Loucy (cell line): ENCODE data around the gene ALKBH1.
"Not testable (repeated sequence)": the region's sequence is repeated elsewhere in the genome, so short reads cannot be mapped to it uniquely, and the experiment has no call there.

Experiments used
- H2AFZ ChIP-seq: fragments of 200-600 bp; sonication (generic); 2 replicates; pipeline ENCODE4 v1.6.0; 2016; ENCODE audit warnings: antibody characterized with exemption, mild to moderate bottlenecking, low read length, moderate library complexity
- H3F3A ChIP-seq: fragments of 200-600 bp; 2 replicates; pipeline ENCODE4 v1.6.0; 2016; ENCODE audit warnings: antibody characterized with exemption, low read depth, mild to moderate bottlenecking
- H3K27me3 ChIP-seq: fragments of 200-600 bp; sonication (generic); 2 replicates; pipeline ENCODE4 v1.6.1; 2014; ENCODE audit warnings: low read length, mild to moderate bottlenecking; ENCODE audit not compliant: insufficient read depth, poor library complexity, severe bottlenecking
- H3K36me3 ChIP-seq: fragments of 200-600 bp; sonication (generic); 2 replicates; pipeline ENCODE4 v1.6.1; 2016; ENCODE audit warnings: low read length; ENCODE audit not compliant: insufficient read depth
- H3K4me1 ChIP-seq: fragments of 200-600 bp; sonication (generic); 2 replicates; pipeline ENCODE4 v1.5.1; 2014; ENCODE audit warnings: low read length, mild to moderate bottlenecking; ENCODE audit not compliant: insufficient read depth, poor library complexity, severe bottlenecking
- H3K4me2 ChIP-seq: fragments of 200-600 bp; sonication (generic); 2 replicates; pipeline ENCODE4 v1.6.0; 2014; ENCODE audit warnings: antibody characterized with exemption, low read length, low read depth, mild to moderate bottlenecking; ENCODE audit not compliant: poor library complexity, severe bottlenecking
- H3K4me3 ChIP-seq: fragments of 200-600 bp; sonication (generic); 2 replicates; pipeline ENCODE4 v1.5.1; 2014; ENCODE audit warnings: low read length, mild to moderate bottlenecking, mixed read lengths; ENCODE audit not compliant: poor library complexity, severe bottlenecking
- H3K79me2 ChIP-seq: fragments of 200-600 bp; sonication (generic); 2 replicates; pipeline ENCODE4 v1.6.1; 2014; ENCODE audit warnings: low read length; ENCODE audit not compliant: insufficient read depth
- H3K9ac ChIP-seq: fragments of 200-600 bp; sonication (generic); 2 replicates; pipeline ENCODE4 v1.6.0; 2014; ENCODE audit warnings: mild to moderate bottlenecking, low read depth, low read length, moderate library complexity; ENCODE audit not compliant: poor library complexity, severe bottlenecking
- H3K9me2 ChIP-seq: fragments of 200-600 bp; sonication (generic); replicated peaks from 2 replicates; pipeline ENCODE4 v1.6.1; 2016; ENCODE audit warnings: low read depth, low read length, mixed read lengths
- H3K9me3 ChIP-seq: fragments of 200-600 bp; sonication (generic); 2 replicates; pipeline ENCODE4 v1.6.1; 2014; ENCODE audit warnings: mild to moderate bottlenecking, antibody characterized with exemption, low read length, low read depth; ENCODE audit not compliant: insufficient read depth
- H4K20me1 ChIP-seq: fragments of 200-600 bp; sonication (generic); 2 replicates; pipeline ENCODE4 v1.6.0; 2014; ENCODE audit warnings: antibody characterized with exemption, low read length, mild to moderate bottlenecking; ENCODE audit not compliant: insufficient read depth, poor library complexity, severe bottlenecking
- EZH2phosphoT487 ChIP-seq: fragments of 200-600 bp; IDR thresholded peaks from 2 replicates; pipeline ENCODE4 v1.6.1; 2018; ENCODE audit warnings: antibody characterized with exemption, mild to moderate bottlenecking, moderate library complexity, borderline replicate concordance
- TF ChIP-seq, protein P1 (sequence below): fragments of 200-600 bp; sonication (generic); conservative IDR thresholded peaks from 2 replicates; pipeline ENCODE4 v1.5.1; 2014; ENCODE audit warnings: mild to moderate bottlenecking, antibody characterized with exemption, low read length

ALKBH1 gene

DNA sequence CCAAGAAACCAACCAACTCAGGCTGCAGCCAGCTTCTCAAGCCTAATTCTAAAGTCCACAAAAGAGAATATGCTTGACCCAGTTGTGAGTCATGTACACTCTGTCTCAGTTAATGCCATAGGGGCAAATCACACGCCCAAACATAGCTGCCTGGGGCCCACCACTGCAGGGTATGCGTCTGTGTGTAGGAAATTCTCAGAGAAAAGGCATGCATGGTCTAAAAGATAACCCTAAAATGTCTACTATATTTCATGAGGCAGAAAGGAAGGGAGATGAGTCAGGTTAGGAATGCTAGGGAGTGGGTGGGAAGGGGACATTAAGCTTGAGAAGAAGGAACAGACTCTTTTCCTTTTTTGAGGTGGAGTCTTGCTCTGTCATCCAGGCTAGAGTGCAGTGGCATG is 69.1 kb downstream of the ALKBH1 start:
- no peak overlapping the region for H3K9ac ChIP-seq
- no peaks in the 10 kb centered on the region for H3F3A ChIP-seq
- no peaks in the 10 kb centered on the region for H3K79me2 ChIP-seq
- no peak overlapping the region for H3K4me2 ChIP-seq
- H3K9me3 ChIP-seq: 0 out of 2 replicates have a peak, but pooled peaks cover 2% of the 10 kb centered on the region
- TF ChIP-seq, protein P1, sequence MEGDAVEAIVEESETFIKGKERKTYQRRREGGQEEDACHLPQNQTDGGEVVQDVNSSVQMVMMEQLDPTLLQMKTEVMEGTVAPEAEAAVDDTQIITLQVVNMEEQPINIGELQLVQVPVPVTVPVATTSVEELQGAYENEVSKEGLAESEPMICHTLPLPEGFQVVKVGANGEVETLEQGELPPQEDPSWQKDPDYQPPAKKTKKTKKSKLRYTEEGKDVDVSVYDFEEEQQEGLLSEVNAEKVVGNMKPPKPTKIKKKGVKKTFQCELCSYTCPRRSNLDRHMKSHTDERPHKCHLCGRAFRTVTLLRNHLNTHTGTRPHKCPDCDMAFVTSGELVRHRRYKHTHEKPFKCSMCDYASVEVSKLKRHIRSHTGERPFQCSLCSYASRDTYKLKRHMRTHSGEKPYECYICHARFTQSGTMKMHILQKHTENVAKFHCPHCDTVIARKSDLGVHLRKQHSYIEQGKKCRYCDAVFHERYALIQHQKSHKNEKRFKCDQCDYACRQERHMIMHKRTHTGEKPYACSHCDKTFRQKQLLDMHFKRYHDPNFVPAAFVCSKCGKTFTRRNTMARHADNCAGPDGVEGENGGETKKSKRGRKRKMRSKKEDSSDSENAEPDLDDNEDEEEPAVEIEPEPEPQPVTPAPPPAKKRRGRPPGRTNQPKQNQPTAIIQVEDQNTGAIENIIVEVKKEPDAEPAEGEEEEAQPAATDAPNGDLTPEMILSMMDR: no peak
- no peak for TF ChIP-seq EZH2phosphoT487
- H4K20me1 ChIP-seq: no peaks in the 10 kb centered on the region
- no peaks in the 10 kb centered on the region for H3K36me3 ChIP-seq
- no peaks in the 10 kb centered on the region for H3K9me2 ChIP-seq
- peaks cover 3% of the 10 kb centered on the region for H3K27me3 ChIP-seq
- H3K4me1 ChIP-seq: no peaks in the 10 kb centered on the region
- no peak overlapping the region for H3K4me3 ChIP-seq
- no peak overlapping the region for H2AFZ ChIP-seq

DNA sequence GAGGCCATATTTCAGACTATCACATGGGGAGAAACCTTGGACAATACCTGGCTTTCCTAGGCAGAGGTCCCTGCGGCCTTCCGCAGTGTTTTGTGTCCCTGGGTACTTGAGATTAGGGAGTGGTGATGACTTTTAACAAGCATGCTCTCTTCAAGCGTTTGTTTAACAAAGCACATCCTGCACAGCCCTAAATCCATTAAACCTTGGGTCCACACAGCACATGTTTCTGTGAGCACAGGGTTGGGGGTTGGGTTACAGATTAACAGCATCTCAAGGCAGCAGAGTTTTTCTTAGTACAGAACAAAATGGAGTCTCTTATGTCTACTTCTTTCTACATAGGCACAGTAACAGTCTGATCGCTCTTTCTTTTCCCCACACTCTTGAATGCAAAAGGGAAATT is 72.0 kb downstream of the ALKBH1 start:
- H3K9me3 ChIP-seq, H3K4me2 ChIP-seq, H3K4me3 ChIP-seq, H3K4me1 ChIP-seq, H3K79me2 ChIP-seq, H3K9me2 ChIP-seq, H3K9ac ChIP-seq, H2AFZ ChIP-seq, H3F3A ChIP-seq, H3K27me3 ChIP-seq, H4K20me1 ChIP-seq, H3K36me3 ChIP-seq: not testable (repeated sequence)

DNA sequence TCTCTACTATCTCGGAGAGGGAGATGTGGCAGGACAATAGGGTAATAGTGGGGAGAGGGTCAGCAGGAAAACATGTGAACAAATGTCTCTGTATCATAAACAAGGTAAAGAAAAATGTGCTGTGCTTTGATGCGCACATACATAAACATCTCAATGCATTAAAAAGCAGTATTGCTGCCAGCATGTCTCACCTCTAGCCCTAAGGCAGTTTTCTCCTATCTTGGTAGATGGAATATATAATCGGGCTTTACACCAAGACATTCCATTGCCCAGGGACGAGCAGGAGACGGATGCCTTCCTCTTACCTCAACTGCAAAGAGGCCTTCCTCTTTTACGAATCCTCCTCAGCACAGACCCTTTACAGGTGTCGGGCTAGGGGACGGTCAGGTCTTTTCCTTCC is 72.4 kb downstream of the ALKBH1 start:
- H3K27me3 ChIP-seq, H3K9me2 ChIP-seq, H4K20me1 ChIP-seq, H3K4me1 ChIP-seq, H3K9ac ChIP-seq, H2AFZ ChIP-seq, H3K4me2 ChIP-seq, H3K79me2 ChIP-seq, H3K36me3 ChIP-seq, H3F3A ChIP-seq, H3K9me3 ChIP-seq, H3K4me3 ChIP-seq: not testable (repeated sequence)

DNA sequence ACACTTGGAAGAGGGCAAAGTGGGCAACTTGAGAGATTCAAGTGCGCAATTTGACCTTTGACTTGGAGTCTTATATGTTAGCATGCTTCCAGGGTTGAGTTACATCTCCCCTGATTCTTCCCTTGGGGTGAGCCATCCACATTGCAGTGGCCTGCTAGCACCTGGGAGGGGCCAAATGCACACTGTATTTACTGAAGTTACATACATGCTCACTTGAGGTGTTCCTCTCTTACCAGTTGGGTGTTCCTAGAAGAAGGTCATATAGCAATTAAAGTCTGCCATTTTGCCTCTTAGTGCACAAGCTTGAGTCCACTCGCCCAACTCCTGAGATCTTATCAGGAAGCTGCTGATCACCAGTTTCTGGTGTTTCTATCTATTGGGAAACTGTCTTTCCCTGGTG is 77.7 kb downstream of the ALKBH1 start:
- Histone ChIP-seq H4K20me1 (no peaks in the 10 kb centered on the region), H3K9me2 (no peaks in the 10 kb centered on the region), H3K4me3 (no peak overlapping the region), H3K36me3 (no peaks in the 10 kb centered on the region), H2AFZ (no peak overlapping the region), H3K9me3 (peaks cover 2% of the 10 kb centered on the region; the same call in 1 of the 2 replicates), H3F3A (no peaks in the 10 kb centered on the region), H3K27me3 (peaks cover 3% of the 10 kb centered on the region), H3K4me2 (no peak overlapping the region), H3K79me2 (no peaks in the 10 kb centered on the region), H3K9ac (no peak overlapping the region), H3K4me1 (no peaks in the 10 kb centered on the region)
- TF ChIP-seq, protein P1: no peak
- TF ChIP-seq EZH2phosphoT487: no peak
